GM23338 (cell line): Measurements from ENCODE around the gene FUT6. TPM values are rescaled to one million over a fixed set of nuclear protein-coding genes. Genes with fewer than 3 reads are reported as not detected.

ENCODE experiments used
- ATAC-seq: fragments of 200-7000 bp; cut with Tn5 transposase; 3 replicates; pipeline ENCODE4 v1.9.1; 2020
- DNase-seq: peaks from one replicate; pipeline ENCODE4 v3.0.0-alpha.2; 2015; ENCODE audit warnings: low spot score
- H2AFZ ChIP-seq: fragments of 200-600 bp; sonication (generic); 2 replicates; pipeline ENCODE4 v1.8.0; 2016; ENCODE audit warnings: antibody characterized with exemption, mild to moderate bottlenecking, moderate library complexity
- H3F3A ChIP-seq: fragments of 200-600 bp; sonication (generic); replicated peaks from 2 replicates; pipeline ENCODE4 v1.8.0; 2017; ENCODE audit warnings: antibody characterized with exemption, mixed run types, low read depth
- H3K27ac ChIP-seq: fragments of 200-600 bp; sonication (generic); 2 replicates; pipeline ENCODE4 v1.6.1; 2016; ENCODE audit warnings: low read depth
- H3K27me3 ChIP-seq: fragments of 200-600 bp; sonication (generic); 2 replicates; pipeline ENCODE4 v1.8.0; 2016; ENCODE audit warnings: mild to moderate bottlenecking, mixed run types, moderate library complexity; ENCODE audit not compliant: insufficient read depth
- H3K36me3 ChIP-seq: fragments of 200-600 bp; sonication (generic); 2 replicates; pipeline ENCODE4 v1.8.0; 2016; ENCODE audit warnings: mild to moderate bottlenecking; ENCODE audit not compliant: insufficient read depth
- H3K4me1 ChIP-seq: fragments of 200-600 bp; sonication (generic); 2 replicates; pipeline ENCODE4 v1.8.0; 2016; ENCODE audit warnings: mild to moderate bottlenecking, moderate library complexity; ENCODE audit not compliant: insufficient read depth
- H3K4me2 ChIP-seq: fragments of 200-600 bp; sonication (generic); 2 replicates; pipeline ENCODE4 v1.7.1; 2017; ENCODE audit warnings: mixed run types
- H3K4me3 ChIP-seq: fragments of 200-600 bp; sonication (generic); 2 replicates; pipeline ENCODE4 v1.6.1; 2016; ENCODE audit warnings: mixed run types
- H3K79me2 ChIP-seq: fragments of 200-600 bp; sonication (generic); replicated peaks from 2 replicates; pipeline ENCODE4 v1.8.0; 2017; ENCODE audit warnings: mild to moderate bottlenecking; ENCODE audit not compliant: insufficient read depth
- H3K9me2 ChIP-seq: fragments of 200-600 bp; sonication (generic); 2 replicates; pipeline ENCODE4 v1.8.0; 2017; ENCODE audit not compliant: insufficient read depth
- H4K20me1 ChIP-seq: fragments of 200-600 bp; sonication (generic); replicated peaks from 2 replicates; pipeline ENCODE4 v1.8.0; 2017; ENCODE audit warnings: mild to moderate bottlenecking; ENCODE audit not compliant: insufficient read depth
- H3K27ac Mint-ChIP-seq: 2 replicates; pipeline ENCODE4 v1.8.0; 2020; ENCODE audit warnings: inconsistent platforms, mild to moderate bottlenecking, moderate library complexity, mixed read lengths
- H3K27me3 Mint-ChIP-seq: 3 replicates; pipeline ENCODE4 v1.8.0; 2022; ENCODE audit warnings: low read depth, mild to moderate bottlenecking, moderate library complexity, mixed read lengths, inconsistent platforms; ENCODE audit not compliant: insufficient read depth, poor library complexity
- H3K36me3 Mint-ChIP-seq: 3 replicates; pipeline ENCODE4 v1.8.0; 2021; ENCODE audit warnings: low read depth, mild to moderate bottlenecking, inconsistent platforms, moderate library complexity, mixed read lengths
- H3K4me1 Mint-ChIP-seq: 3 replicates; pipeline ENCODE4 v1.8.0; 2020; ENCODE audit warnings: mild to moderate bottlenecking, inconsistent platforms, mixed read lengths
- H3K4me3 Mint-ChIP-seq: 3 replicates; pipeline ENCODE4 v1.8.0; 2021; ENCODE audit warnings: moderate library complexity, mild to moderate bottlenecking, inconsistent platforms, mixed read lengths
- H3K9me3 Mint-ChIP-seq: 3 replicates; pipeline ENCODE4 v1.8.0; 2020; ENCODE audit warnings: moderate library complexity, mild to moderate bottlenecking, inconsistent platforms, mixed read lengths
- CTCF ChIP-seq, 2 experiments: fragments of 200-600 bp in 1 of 2; sonication (generic) in 1 of 2; conservative IDR thresholded peaks; 2 replicates each; pipeline versions ENCODE4 v1.5.1 to v1.6.1; 2016 to 2017; ENCODE audit warnings: antibody characterized with exemption in 2 of 2, low read depth in 2 of 2, mild to moderate bottlenecking in 2 of 2, moderate library complexity in 1 of 2
- EZH2phosphoT487 ChIP-seq: fragments of 200-600 bp; sonication (generic); IDR thresholded peaks from one replicate; pipeline ENCODE4 v1.8.1; 2018; ENCODE audit warnings: antibody characterized with exemption; ENCODE audit not compliant: unreplicated experiment
- NANOG ChIP-seq: IDR thresholded peaks from 2 replicates; pipeline ENCODE4 v1.6.1; 2016; ENCODE audit warnings: antibody characterized with exemption, borderline replicate concordance
- POLR2AphosphoS5 ChIP-seq: IDR thresholded peaks from 2 replicates; pipeline ENCODE4 v1.6.1; 2016; ENCODE audit warnings: antibody characterized with exemption, low read depth
- STAT1 ChIP-seq: IDR thresholded peaks from one replicate; pipeline ENCODE4 v1.6.1; 2016; ENCODE audit warnings: antibody characterized with exemption; ENCODE audit not compliant: unreplicated experiment
- ZNF114 ChIP-seq: fragments of 250-450 bp; sonication (Bioruptor Pico); IDR thresholded peaks from 2 replicates; pipeline ENCODE4 v1.5.0; 2020; ENCODE audit warnings: mild to moderate bottlenecking, moderate library complexity
- ZNF331 ChIP-seq: fragments of 250-450 bp; sonication (Bioruptor Pico); IDR thresholded peaks from 2 replicates; pipeline ENCODE4 v1.5.0; 2020; ENCODE audit warnings: low read depth, mild to moderate bottlenecking, moderate library complexity
- polyA plus RNA-seq: library from polyadenylated mRNA; unstranded; fragments of >200 nt; fragmentation: Nextera tagmentation; extraction: Ambion mirVana; gene quantifications from 2 replicates; pipeline ENCODE4 v1.2.1, GENCODE V29; 2016
- total RNA-seq: library from RNA; depleted of rRNA; stranded (reverse); fragments of >200 nt; shearing (Covaris generic); gene quantifications from 2 replicates; pipeline ENCODE4 v1.2.3, GENCODE V29; 2014
- TF ChIP-seq, protein P1 (sequence below): fragments of 250-450 bp; sonication (Bioruptor Pico); IDR thresholded peaks from 2 replicates; pipeline ENCODE4 v1.5.0; 2020; ENCODE audit warnings: mild to moderate bottlenecking, moderate library complexity
- TF ChIP-seq, protein P2 (sequence below): IDR thresholded peaks from 2 replicates; pipeline ENCODE4 v1.6.1; 2016; ENCODE audit warnings: antibody characterized with exemption

Gene FUT6
- total and polyA plus RNA-seq, 2 experiments from 2014 or later = not detected

GRCh38 chr19:5803752-5804515, 35.6 kb downstream of the FUT6 start:
- H3K4me2 ChIP-seq = peak overlapping the region; percentile 80
- H3K79me2 ChIP-seq = no peaks in the 10 kb centered on the region
- H3K27me3 Mint-ChIP-seq = peaks cover 44% of the 10 kb centered on the region
- peak overlapping the region; percentile 60 for H3K4me3 ChIP-seq
- peak; percentile 96 for DNase-seq
- peak overlapping the region; percentile 94 for H2AFZ ChIP-seq
- H3K9me2 ChIP-seq = peaks cover 5% of the 10 kb centered on the region; the same call in 1 of the 2 replicates
- H3K9me3 Mint-ChIP-seq = peaks cover 3% of the 10 kb centered on the region; the same call in 2 of the 3 replicates
- peaks cover 15% of the 10 kb centered on the region for H3K27me3 ChIP-seq
- peaks cover 2% of the 10 kb centered on the region; the same call in 2 of the 3 replicates for H3K36me3 Mint-ChIP-seq
- peak; percentile 84 for ATAC-seq
- no peaks in the 10 kb centered on the region; the same call in 1 of the 2 replicates for H4K20me1 ChIP-seq
- peaks cover 6% of the 10 kb centered on the region; the same call in 1 of the 2 replicates for H3K4me1 ChIP-seq
- TF ChIP-seq STAT1 = no peak
- TF ChIP-seq ZNF114 (CRISPR knock-in tag) = no peak
- TF ChIP-seq EZH2phosphoT487 = no peak
- TF ChIP-seq POLR2AphosphoS5 = 0 out of 2 replicates have a peak, but pooled peaks have one; percentile 44
- no peak for TF ChIP-seq ZNF331
- TF ChIP-seq, protein P1, sequence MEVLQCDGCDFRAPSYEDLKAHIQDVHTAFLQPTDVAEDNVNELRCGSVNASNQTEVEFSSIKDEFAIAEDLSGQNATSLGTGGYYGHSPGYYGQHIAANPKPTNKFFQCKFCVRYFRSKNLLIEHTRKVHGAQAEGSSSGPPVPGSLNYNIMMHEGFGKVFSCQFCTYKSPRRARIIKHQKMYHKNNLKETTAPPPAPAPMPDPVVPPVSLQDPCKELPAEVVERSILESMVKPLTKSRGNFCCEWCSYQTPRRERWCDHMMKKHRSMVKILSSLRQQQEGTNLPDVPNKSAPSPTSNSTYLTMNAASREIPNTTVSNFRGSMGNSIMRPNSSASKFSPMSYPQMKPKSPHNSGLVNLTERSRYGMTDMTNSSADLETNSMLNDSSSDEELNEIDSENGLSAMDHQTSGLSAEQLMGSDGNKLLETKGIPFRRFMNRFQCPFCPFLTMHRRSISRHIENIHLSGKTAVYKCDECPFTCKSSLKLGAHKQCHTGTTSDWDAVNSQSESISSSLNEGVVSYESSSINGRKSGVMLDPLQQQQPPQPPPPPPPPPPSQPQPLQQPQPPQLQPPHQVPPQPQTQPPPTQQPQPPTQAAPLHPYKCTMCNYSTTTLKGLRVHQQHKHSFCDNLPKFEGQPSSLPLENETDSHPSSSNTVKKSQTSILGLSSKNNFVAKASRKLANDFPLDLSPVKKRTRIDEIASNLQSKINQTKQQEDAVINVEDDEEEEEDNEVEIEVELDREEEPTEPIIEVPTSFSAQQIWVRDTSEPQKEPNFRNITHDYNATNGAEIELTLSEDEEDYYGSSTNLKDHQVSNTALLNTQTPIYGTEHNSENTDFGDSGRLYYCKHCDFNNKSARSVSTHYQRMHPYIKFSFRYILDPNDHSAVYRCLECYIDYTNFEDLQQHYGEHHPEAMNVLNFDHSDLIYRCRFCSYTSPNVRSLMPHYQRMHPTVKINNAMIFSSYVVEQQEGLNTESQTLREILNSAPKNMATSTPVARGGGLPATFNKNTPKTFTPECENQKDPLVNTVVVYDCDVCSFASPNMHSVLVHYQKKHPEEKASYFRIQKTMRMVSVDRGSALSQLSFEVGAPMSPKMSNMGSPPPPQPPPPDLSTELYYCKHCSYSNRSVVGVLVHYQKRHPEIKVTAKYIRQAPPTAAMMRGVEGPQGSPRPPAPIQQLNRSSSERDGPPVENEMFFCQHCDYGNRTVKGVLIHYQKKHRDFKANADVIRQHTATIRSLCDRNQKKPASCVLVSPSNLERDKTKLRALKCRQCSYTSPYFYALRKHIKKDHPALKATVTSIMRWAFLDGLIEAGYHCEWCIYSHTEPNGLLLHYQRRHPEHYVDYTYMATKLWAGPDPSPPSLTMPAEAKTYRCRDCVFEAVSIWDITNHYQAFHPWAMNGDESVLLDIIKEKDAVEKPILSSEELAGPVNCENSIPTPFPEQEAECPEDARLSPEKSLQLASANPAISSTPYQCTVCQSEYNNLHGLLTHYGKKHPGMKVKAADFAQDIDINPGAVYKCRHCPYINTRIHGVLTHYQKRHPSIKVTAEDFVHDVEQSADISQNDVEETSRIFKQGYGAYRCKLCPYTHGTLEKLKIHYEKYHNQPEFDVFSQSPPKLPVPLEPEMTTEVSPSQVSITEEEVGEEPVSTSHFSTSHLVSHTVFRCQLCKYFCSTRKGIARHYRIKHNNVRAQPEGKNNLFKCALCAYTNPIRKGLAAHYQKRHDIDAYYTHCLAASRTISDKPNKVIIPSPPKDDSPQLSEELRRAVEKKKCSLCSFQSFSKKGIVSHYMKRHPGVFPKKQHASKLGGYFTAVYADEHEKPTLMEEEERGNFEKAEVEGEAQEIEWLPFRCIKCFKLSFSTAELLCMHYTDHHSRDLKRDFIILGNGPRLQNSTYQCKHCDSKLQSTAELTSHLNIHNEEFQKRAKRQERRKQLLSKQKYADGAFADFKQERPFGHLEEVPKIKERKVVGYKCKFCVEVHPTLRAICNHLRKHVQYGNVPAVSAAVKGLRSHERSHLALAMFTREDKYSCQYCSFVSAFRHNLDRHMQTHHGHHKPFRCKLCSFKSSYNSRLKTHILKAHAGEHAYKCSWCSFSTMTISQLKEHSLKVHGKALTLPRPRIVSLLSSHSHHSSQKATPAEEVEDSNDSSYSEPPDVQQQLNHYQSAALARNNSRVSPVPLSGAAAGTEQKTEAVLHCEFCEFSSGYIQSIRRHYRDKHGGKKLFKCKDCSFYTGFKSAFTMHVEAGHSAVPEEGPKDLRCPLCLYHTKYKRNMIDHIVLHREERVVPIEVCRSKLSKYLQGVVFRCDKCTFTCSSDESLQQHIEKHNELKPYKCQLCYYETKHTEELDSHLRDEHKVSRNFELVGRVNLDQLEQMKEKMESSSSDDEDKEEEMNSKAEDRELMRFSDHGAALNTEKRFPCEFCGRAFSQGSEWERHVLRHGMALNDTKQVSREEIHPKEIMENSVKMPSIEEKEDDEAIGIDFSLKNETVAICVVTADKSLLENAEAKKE (CRISPR knock-in tag) = no peak
- no peak for TF ChIP-seq NANOG
- peak; percentile 83 to 100 for TF ChIP-seq CTCF (conservative IDR thresholded peaks at IDR 0.05; ENCODE audit: low read depth in 2 of 2)
- TF ChIP-seq, protein P2, sequence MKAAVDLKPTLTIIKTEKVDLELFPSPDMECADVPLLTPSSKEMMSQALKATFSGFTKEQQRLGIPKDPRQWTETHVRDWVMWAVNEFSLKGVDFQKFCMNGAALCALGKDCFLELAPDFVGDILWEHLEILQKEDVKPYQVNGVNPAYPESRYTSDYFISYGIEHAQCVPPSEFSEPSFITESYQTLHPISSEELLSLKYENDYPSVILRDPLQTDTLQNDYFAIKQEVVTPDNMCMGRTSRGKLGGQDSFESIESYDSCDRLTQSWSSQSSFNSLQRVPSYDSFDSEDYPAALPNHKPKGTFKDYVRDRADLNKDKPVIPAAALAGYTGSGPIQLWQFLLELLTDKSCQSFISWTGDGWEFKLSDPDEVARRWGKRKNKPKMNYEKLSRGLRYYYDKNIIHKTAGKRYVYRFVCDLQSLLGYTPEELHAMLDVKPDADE = no peak; the same call in 1 of the 2 replicates
- no peak overlapping the region for H3K27ac ChIP-seq
- H3F3A ChIP-seq = no peaks in the 10 kb centered on the region
- H3K4me3 Mint-ChIP-seq = peak overlapping the region; percentile 70
- H3K27ac Mint-ChIP-seq = 0 out of 2 replicates have a peak overlapping the region, but pooled peaks have one; percentile 59
- H3K4me1 Mint-ChIP-seq = peaks cover 23% of the 10 kb centered on the region
- H3K36me3 ChIP-seq = no peaks in the 10 kb centered on the region
